K562 (cell line): Measurements from ENCODE around the gene RBM26. TPM values are rescaled to one million over a fixed set of nuclear protein-coding genes. Genes with fewer than 3 reads are reported as not detected.

Experiments used
- E2F3 ChIP-seq: fragments of 250-450 bp; sonication (Bioruptor Pico); IDR thresholded peaks from 2 replicates; pipeline ENCODE4 v1.4.0; 2020; ENCODE audit warnings: mild to moderate bottlenecking
- FOXK2 ChIP-seq, 2 experiments: fragments of 450-650 bp; IDR thresholded peaks in 1 of 2; conservative IDR thresholded peaks in 1 of 2; 2 replicates each; pipeline ENCODE4 v1.6.1; 2016; ENCODE audit warnings: low read depth in 2 of 2, mild to moderate bottlenecking in 1 of 2
- HCFC1 ChIP-seq: IDR thresholded peaks from 2 replicates; pipeline ENCODE4 v1.6.1; 2012; ENCODE audit warnings: low read depth, low read length, improper control_type of control experiment
- HIVEP1 ChIP-seq: fragments of 250-450 bp; sonication (Bioruptor Pico); IDR thresholded peaks from 2 replicates; pipeline ENCODE4 v1.4.0; 2020; ENCODE audit warnings: mild to moderate bottlenecking
- L3MBTL2 ChIP-seq: fragments of 450-650 bp; IDR thresholded peaks from 2 replicates; pipeline ENCODE4 v1.6.1; 2016; ENCODE audit warnings: mild to moderate bottlenecking, moderate library complexity
- NR2C2 ChIP-seq, 2 experiments: fragments of 200-800 bp in 1 of 2; sonication (Bioruptor generic) in 1 of 2; sonication (generic) in 1 of 2; formaldehyde crosslinking in 1 of 2; IDR thresholded peaks; 2 replicates each; pipeline versions ENCODE4 v1.6.1 to v1.8.0; 2016 to 2022; ENCODE audit warnings: mild to moderate bottlenecking in 1 of 2, missing compliant biosample characterization in 1 of 2, missing genetic modification characterization in 1 of 2, missing genetic modification reagents in 1 of 2
- RB1 ChIP-seq: fragments of 450-650 bp; IDR thresholded peaks from 2 replicates; pipeline ENCODE4 v1.6.1; 2017; ENCODE audit warnings: low read depth, mild to moderate bottlenecking
- SMARCA5 ChIP-seq: fragments of 450-650 bp; IDR thresholded peaks from 2 replicates; pipeline ENCODE4 v1.6.1; 2016
- SMARCC2 ChIP-seq: fragments of 450-650 bp; IDR thresholded peaks from 2 replicates; pipeline ENCODE4 v1.6.1; 2017; ENCODE audit warnings: antibody characterized with exemption, moderate library complexity, mild to moderate bottlenecking, low read depth
- ZKSCAN8 ChIP-seq: fragments of 200-800 bp; sonication (Bioruptor generic); IDR thresholded peaks from 2 replicates; pipeline ENCODE4 v1.6.1; 2016; ENCODE audit warnings: missing genetic modification characterization, missing compliant biosample characterization
- ZNF165 ChIP-seq: fragments of 250-450 bp; sonication (Bioruptor Pico); IDR thresholded peaks from 2 replicates; pipeline ENCODE4 v1.4.0; 2020; ENCODE audit warnings: borderline replicate concordance
- ZNF239 ChIP-seq: fragments of 250-450 bp; sonication (Bioruptor Pico); IDR thresholded peaks from 2 replicates; pipeline ENCODE4 v1.4.0; 2020; ENCODE audit warnings: mild to moderate bottlenecking
- ZNF316 ChIP-seq: fragments of 450-650 bp; IDR thresholded peaks from 2 replicates; pipeline ENCODE4 v1.6.1; 2016
- ZNF57 ChIP-seq: fragments of 450-650 bp; formaldehyde crosslinking; IDR thresholded peaks from 2 replicates; pipeline ENCODE4 v1.4.0; 2020; ENCODE audit warnings: mild to moderate bottlenecking, moderate library complexity
- ZNF589 ChIP-seq: fragments of 200-800 bp; sonication (Bioruptor generic); IDR thresholded peaks from 2 replicates; pipeline ENCODE4 v1.6.1; 2016; ENCODE audit warnings: low read depth, missing genetic modification characterization, missing compliant biosample characterization
- polyA plus RNA-seq, 8 experiments: library from polyadenylated mRNA; depleted of rRNA in 4 of 8; stranded (reverse) in 5 of 8; unstranded in 3 of 8; fragments of >200 nt; fragmentation: Nextera tagmentation in 2 of 8; fragmentation: Illumina TruSeq in 1 of 8; extraction: Ambion mirVana in 2 of 8; extraction: Trizol in 1 of 8; gene quantifications; 2 replicates each; pipeline versions ENCODE4 v1.2.1 to v1.2.3, GENCODE V29; 2011 to 2014; ENCODE audit warnings: inconsistent platforms in 1 of 8, missing spikeins in 1 of 8
- total RNA-seq, 7 experiments: library from RNA; depleted of rRNA in 6 of 7; stranded (reverse); fragments of >200 nt in 6 of 7; fragmentation: Illumina TruSeq in 2 of 7; extraction: Trizol in 2 of 7; gene quantifications; 2 replicates each; pipeline versions ENCODE4 v1.2.1 to v1.2.3, GENCODE V29; 2011 to 2021; ENCODE audit warnings: low replicate concordance in 1 of 7
- TF ChIP-seq, protein P1 (sequence below), 2 experiments: fragments of 450-650 bp; IDR thresholded peaks; 2 replicates each; pipeline ENCODE4 v1.6.1; 2018; ENCODE audit warnings: mild to moderate bottlenecking in 2 of 2, low read depth in 1 of 2; ENCODE audit not compliant: partially characterized antibody in 2 of 2
- TF ChIP-seq, protein P2 (sequence below), 2 experiments: fragments of 450-650 bp; IDR thresholded peaks; 2 replicates each; pipeline ENCODE4 v1.6.1; 2016
- TF ChIP-seq, protein P3 (sequence below): sonication (generic); formaldehyde crosslinking; IDR thresholded peaks from 2 replicates; pipeline ENCODE4 v1.8.1; 2023; ENCODE audit warnings: missing genetic modification reagents, mild to moderate bottlenecking, borderline replicate concordance

Gene RBM26
- total and polyA plus RNA-seq, 9 of the 15 experiments (the other 6 are each of a cell fraction or from before 2014, with no cell fraction given): 10.0 to 42.4 (median 26.4) TPM

DNA sequence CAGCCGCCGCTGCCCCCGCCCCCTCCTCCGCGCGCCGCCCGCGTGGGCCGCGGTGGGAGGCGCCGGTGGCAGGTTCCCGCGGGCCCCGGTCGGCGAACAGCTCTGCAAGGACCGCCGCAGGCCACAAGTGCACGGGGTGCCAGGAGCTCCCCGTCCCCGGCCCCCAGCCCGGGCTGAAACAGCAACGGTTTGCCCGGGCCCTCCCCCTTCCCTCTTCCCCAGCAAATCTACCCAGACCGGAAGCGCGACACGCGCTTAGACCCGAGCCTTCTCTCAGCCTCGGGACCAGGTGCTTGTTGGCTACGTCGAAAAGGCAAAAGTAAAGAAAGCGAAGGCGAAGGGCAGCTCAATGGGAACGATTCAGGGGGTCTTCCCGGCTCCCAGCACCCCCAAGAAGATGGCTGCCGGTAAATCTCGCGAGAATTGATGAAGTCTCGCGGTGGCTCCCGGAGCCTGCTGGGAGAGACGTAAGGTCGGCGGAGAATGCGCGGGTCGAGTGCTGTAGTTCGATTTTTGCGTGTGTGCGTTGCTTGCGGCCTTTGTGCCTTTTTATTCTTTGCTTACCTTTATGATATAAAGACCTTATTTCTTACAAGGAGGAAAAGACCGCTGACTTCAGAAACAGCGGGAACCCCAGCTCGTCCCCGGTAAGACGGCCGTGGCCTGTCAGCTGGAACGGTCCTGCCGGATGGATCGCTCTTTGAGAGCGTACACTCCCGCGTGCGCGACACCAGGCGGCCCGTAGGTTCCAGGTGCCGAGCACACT is at the start of gene RBM26 (continued):
- TF ChIP-seq RB1 (peak; percentile 35; the same call in 1 of the 2 replicates), SMARCA5 (no peak), HIVEP1 (CRISPR knock-in tag) (no peak), NR2C2 (CRISPR knock-in tag; IDR thresholded peaks at IDR 0.05) (no peak), NR2C2 (tag; IDR thresholded peaks at IDR 0.05) (peak; percentile 90), HCFC1 (no peak), ZNF589 (CRISPR knock-in tag) (no peak), ZNF57 (CRISPR knock-in tag) (no peak), E2F3 (CRISPR knock-in tag) (peak; percentile 43; the same call in 1 of the 2 replicates), ZNF165 (CRISPR knock-in tag) (no peak), SMARCC2 (no peak), L3MBTL2 (peak; percentile 81; the same call in 1 of the 2 replicates), ZKSCAN8 (no peak), FOXK2 (conservative IDR thresholded peaks at IDR 0.05 in 1 of 2, IDR thresholded peaks at IDR 0.05 in 1 of 2; ENCODE audit: low read depth in 2 of 2) (no peak; a peak in 1 of 4 replicates), ZNF316 (no peak), ZNF239 (no peak)
- TF ChIP-seq, protein P1, sequence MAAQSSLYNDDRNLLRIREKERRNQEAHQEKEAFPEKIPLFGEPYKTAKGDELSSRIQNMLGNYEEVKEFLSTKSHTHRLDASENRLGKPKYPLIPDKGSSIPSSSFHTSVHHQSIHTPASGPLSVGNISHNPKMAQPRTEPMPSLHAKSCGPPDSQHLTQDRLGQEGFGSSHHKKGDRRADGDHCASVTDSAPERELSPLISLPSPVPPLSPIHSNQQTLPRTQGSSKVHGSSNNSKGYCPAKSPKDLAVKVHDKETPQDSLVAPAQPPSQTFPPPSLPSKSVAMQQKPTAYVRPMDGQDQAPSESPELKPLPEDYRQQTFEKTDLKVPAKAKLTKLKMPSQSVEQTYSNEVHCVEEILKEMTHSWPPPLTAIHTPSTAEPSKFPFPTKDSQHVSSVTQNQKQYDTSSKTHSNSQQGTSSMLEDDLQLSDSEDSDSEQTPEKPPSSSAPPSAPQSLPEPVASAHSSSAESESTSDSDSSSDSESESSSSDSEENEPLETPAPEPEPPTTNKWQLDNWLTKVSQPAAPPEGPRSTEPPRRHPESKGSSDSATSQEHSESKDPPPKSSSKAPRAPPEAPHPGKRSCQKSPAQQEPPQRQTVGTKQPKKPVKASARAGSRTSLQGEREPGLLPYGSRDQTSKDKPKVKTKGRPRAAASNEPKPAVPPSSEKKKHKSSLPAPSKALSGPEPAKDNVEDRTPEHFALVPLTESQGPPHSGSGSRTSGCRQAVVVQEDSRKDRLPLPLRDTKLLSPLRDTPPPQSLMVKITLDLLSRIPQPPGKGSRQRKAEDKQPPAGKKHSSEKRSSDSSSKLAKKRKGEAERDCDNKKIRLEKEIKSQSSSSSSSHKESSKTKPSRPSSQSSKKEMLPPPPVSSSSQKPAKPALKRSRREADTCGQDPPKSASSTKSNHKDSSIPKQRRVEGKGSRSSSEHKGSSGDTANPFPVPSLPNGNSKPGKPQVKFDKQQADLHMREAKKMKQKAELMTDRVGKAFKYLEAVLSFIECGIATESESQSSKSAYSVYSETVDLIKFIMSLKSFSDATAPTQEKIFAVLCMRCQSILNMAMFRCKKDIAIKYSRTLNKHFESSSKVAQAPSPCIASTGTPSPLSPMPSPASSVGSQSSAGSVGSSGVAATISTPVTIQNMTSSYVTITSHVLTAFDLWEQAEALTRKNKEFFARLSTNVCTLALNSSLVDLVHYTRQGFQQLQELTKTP (IDR thresholded peaks at IDR 0.05; ENCODE audit: low read depth in 1 of 2, partially characterized antibody in 2 of 2): peak in 1 of 2 experiments; percentile 29
- TF ChIP-seq, protein P2, sequence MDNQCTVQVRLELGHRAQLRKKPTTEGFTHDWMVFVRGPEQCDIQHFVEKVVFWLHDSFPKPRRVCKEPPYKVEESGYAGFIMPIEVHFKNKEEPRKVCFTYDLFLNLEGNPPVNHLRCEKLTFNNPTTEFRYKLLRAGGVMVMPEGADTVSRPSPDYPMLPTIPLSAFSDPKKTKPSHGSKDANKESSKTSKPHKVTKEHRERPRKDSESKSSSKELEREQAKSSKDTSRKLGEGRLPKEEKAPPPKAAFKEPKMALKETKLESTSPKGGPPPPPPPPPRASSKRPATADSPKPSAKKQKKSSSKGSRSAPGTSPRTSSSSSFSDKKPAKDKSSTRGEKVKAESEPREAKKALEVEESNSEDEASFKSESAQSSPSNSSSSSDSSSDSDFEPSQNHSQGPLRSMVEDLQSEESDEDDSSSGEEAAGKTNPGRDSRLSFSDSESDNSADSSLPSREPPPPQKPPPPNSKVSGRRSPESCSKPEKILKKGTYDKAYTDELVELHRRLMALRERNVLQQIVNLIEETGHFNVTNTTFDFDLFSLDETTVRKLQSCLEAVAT (IDR thresholded peaks at IDR 0.05): 0 out of 4 replicates have a peak, but pooled peaks of 1 of the 2 experiments have one; percentile 11
- TF ChIP-seq, protein P3, sequence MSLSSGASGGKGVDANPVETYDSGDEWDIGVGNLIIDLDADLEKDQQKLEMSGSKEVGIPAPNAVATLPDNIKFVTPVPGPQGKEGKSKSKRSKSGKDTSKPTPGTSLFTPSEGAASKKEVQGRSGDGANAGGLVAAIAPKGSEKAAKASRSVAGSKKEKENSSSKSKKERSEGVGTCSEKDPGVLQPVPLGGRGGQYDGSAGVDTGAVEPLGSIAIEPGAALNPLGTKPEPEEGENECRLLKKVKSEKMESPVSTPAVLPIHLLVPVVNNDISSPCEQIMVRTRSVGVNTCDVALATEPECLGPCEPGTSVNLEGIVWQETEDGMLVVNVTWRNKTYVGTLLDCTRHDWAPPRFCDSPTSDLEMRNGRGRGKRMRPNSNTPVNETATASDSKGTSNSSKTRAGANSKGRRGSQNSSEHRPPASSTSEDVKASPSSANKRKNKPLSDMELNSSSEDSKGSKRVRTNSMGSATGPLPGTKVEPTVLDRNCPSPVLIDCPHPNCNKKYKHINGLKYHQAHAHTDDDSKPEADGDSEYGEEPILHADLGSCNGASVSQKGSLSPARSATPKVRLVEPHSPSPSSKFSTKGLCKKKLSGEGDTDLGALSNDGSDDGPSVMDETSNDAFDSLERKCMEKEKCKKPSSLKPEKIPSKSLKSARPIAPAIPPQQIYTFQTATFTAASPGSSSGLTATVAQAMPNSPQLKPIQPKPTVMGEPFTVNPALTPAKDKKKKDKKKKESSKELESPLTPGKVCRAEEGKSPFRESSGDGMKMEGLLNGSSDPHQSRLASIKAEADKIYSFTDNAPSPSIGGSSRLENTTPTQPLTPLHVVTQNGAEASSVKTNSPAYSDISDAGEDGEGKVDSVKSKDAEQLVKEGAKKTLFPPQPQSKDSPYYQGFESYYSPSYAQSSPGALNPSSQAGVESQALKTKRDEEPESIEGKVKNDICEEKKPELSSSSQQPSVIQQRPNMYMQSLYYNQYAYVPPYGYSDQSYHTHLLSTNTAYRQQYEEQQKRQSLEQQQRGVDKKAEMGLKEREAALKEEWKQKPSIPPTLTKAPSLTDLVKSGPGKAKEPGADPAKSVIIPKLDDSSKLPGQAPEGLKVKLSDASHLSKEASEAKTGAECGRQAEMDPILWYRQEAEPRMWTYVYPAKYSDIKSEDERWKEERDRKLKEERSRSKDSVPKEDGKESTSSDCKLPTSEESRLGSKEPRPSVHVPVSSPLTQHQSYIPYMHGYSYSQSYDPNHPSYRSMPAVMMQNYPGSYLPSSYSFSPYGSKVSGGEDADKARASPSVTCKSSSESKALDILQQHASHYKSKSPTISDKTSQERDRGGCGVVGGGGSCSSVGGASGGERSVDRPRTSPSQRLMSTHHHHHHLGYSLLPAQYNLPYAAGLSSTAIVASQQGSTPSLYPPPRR (CRISPR knock-in tag): no peak
